HFFc6 (cell line): Measurements from ENCODE around the gene ZNRF3. TPM values are rescaled to one million over a fixed set of nuclear protein-coding genes. Genes with fewer than 3 reads are reported as not detected.
A peak's percentile ranks its signal among the peaks of the same experiment; 100 is the strongest.

ENCODE experiments used
- DNase-seq: peaks from one replicate; pipeline ENCODE4 v3.0.0-alpha.2; 2018
- H3K27ac Mint-ChIP-seq: 2 replicates; pipeline ENCODE4 v1.8.0; 2020; ENCODE audit warnings: mild to moderate bottlenecking, mixed read lengths
- H3K27me3 Mint-ChIP-seq: 2 replicates; pipeline ENCODE4 v1.8.0; 2021; ENCODE audit warnings: mild to moderate bottlenecking, moderate library complexity, mixed read lengths; ENCODE audit not compliant: insufficient read depth
- H3K36me3 Mint-ChIP-seq: 2 replicates; pipeline ENCODE4 v1.8.0; 2021; ENCODE audit warnings: low read depth, mixed read lengths
- H3K4me1 Mint-ChIP-seq: 2 replicates; pipeline ENCODE4 v1.8.0; 2020; ENCODE audit warnings: low read depth, mixed read lengths
- H3K4me3 Mint-ChIP-seq: 2 replicates; pipeline ENCODE4 v1.8.0; 2020; ENCODE audit warnings: mild to moderate bottlenecking, moderate library complexity, mixed read lengths
- H3K9me3 Mint-ChIP-seq: 2 replicates; pipeline ENCODE4 v1.8.0; 2020; ENCODE audit warnings: mild to moderate bottlenecking, mixed read lengths
- total RNA-seq, 6 experiments: library from RNA; stranded (reverse); fragmentation: NEBNext Ultra II Directional; extraction: Animal tissue kit (Norgen Biotek cat#: 25700); gene quantifications; 2 replicates in 1 of 6; 3 replicates in 5 of 6; pipeline ENCODE4 v1.2.3, GENCODE V29; 2021
- TF ChIP-seq, protein P1 (sequence below): fragments of 200-600 bp; sonication (generic); IDR thresholded peaks from 2 replicates; pipeline ENCODE4 v1.5.0; 2021; ENCODE audit warnings: antibody characterized with exemption, mild to moderate bottlenecking

ZNRF3 gene
- total RNA-seq, 6 experiments from 2014 or later, result 3.3 to 4.7 (median 3.6) TPM

GRCh38 chr22:28931844-28932567, 48.6 kb downstream of the ZNRF3 start:
- TF ChIP-seq, protein P1, sequence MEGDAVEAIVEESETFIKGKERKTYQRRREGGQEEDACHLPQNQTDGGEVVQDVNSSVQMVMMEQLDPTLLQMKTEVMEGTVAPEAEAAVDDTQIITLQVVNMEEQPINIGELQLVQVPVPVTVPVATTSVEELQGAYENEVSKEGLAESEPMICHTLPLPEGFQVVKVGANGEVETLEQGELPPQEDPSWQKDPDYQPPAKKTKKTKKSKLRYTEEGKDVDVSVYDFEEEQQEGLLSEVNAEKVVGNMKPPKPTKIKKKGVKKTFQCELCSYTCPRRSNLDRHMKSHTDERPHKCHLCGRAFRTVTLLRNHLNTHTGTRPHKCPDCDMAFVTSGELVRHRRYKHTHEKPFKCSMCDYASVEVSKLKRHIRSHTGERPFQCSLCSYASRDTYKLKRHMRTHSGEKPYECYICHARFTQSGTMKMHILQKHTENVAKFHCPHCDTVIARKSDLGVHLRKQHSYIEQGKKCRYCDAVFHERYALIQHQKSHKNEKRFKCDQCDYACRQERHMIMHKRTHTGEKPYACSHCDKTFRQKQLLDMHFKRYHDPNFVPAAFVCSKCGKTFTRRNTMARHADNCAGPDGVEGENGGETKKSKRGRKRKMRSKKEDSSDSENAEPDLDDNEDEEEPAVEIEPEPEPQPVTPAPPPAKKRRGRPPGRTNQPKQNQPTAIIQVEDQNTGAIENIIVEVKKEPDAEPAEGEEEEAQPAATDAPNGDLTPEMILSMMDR, result no peak
- Mint-ChIP-seq H3K27me3 (no peaks in the 10 kb centered on the region), H3K4me1 (peaks cover 6% of the 10 kb centered on the region; the same call in 1 of the 2 replicates), H3K4me3 (no peak overlapping the region), H3K9me3 (no peaks in the 10 kb centered on the region), H3K36me3 (no peaks in the 10 kb centered on the region), H3K27ac (no peak overlapping the region)
- DNase-seq, result no peak

DNA sequence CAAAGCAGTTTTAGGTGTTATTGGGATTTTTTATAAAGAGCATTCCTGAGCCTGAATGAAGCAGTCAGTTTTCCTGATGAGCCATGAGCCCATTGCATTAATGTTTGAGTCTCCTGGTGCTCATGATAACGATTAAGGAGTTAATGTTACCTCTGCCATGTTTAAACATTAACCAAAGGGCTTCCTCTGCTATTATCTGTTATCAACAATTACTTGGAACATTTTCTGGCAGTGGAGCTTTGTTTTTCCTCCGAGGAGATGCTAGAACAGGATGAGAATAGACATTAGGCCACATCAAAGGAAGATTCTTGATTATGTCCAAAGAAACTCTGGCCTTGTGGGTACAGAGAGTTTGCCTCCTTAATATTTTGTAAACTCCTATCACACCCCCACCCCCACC, 49.9 kb downstream of the ZNRF3 start:
- H3K4me3 Mint-ChIP-seq, result no peak overlapping the region
- H3K9me3 Mint-ChIP-seq, result no peaks in the 10 kb centered on the region
- TF ChIP-seq, protein P1, result no peak
- H3K36me3 Mint-ChIP-seq, result no peaks in the 10 kb centered on the region
- no peak overlapping the region for H3K27ac Mint-ChIP-seq
- peaks cover 7% of the 10 kb centered on the region; the same call in 1 of the 2 replicates for H3K4me1 Mint-ChIP-seq
- no peak for DNase-seq
- H3K27me3 Mint-ChIP-seq, result no peaks in the 10 kb centered on the region; the same call in 1 of the 2 replicates

GRCh38 chr22:28934026-28934425, 50.7 kb downstream of the ZNRF3 start:
- H3K36me3 Mint-ChIP-seq, result no peaks in the 10 kb centered on the region
- TF ChIP-seq, protein P1, result no peak
- no peak for DNase-seq
- H3K4me1 Mint-ChIP-seq, result peaks cover 11% of the 10 kb centered on the region; the same call in 1 of the 2 replicates
- H3K27ac Mint-ChIP-seq, result no peak overlapping the region
- H3K27me3 Mint-ChIP-seq, result no peaks in the 10 kb centered on the region; the same call in 1 of the 2 replicates
- H3K9me3 Mint-ChIP-seq, result no peaks in the 10 kb centered on the region
- no peak overlapping the region for H3K4me3 Mint-ChIP-seq

- peaks cover 11% of the 10 kb centered on the region; the same call in 1 of the 2 replicates for H3K4me1 Mint-ChIP-seq
- no peak overlapping the region for H3K4me3 Mint-ChIP-seq
- H3K27ac Mint-ChIP-seq, result no peak overlapping the region
- no peaks in the 10 kb centered on the region for H3K36me3 Mint-ChIP-seq
- no peaks in the 10 kb centered on the region for H3K9me3 Mint-ChIP-seq
- TF ChIP-seq, protein P1, result no peak
- no peaks in the 10 kb centered on the region; the same call in 1 of the 2 replicates for H3K27me3 Mint-ChIP-seq
- DNase-seq, result no peak
Measured at GRCh38 chr22:28935140-28935539, 51.8 kb downstream of the ZNRF3 start.

GRCh38 chr22:28935713-28936112, 52.3 kb downstream of the ZNRF3 start:
- no peaks in the 10 kb centered on the region for H3K9me3 Mint-ChIP-seq
- H3K36me3 Mint-ChIP-seq, result no peaks in the 10 kb centered on the region
- H3K4me3 Mint-ChIP-seq, result no peak overlapping the region
- H3K4me1 Mint-ChIP-seq, result peaks cover 6% of the 10 kb centered on the region; the same call in 1 of the 2 replicates
- H3K27me3 Mint-ChIP-seq, result no peaks in the 10 kb centered on the region; the same call in 1 of the 2 replicates
- DNase-seq, result no peak
- TF ChIP-seq, protein P1, result peak; percentile 67
- H3K27ac Mint-ChIP-seq, result no peak overlapping the region
